ENCODE measurements around the gene PROS1. TPM values are rescaled to one million over a fixed set of nuclear protein-coding genes. Genes with fewer than 3 reads are reported as not detected.

The PROS1 gene
- total and polyA plus RNA-seq, 10 donors: 2.5 to 42.8 (median 23.4) TPM

DNA sequence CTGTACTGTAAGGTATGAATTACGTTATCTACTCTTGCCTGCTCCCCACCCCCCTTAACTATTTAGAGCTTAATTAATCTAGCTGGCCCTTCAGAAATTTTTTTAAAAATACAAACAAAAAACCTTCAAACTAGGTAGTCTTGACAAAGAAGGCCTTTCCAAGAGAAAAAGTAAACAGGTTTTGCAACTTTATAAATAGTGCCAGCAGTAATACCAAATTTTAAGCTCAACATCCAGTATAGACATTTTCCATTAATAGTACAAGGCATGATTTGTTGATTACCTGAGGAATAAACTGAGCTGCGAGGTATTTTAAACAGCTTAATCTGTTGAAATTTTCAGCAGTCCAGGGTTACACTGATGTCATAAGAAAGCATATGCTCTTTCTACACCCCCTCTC lies 34.6 kb upstream of the PROS1 start:
- H3K36me3 ChIP-seq: no peaks in the 10 kb centered on the region
- H3K27ac ChIP-seq: no peak overlapping the region
- DNase-seq: no peak
- no peaks in the 10 kb centered on the region for H3K9me3 ChIP-seq
- TF ChIP-seq CTCF (IDR thresholded peaks at IDR 0.05 in 8 of 11, conservative IDR thresholded peaks at IDR 0.05 in 3 of 11) (no peak), POLR2A (IDR thresholded peaks at IDR 0.05) (no peak), POLR2AphosphoS5 (IDR thresholded peaks at IDR 0.05) (no peak)
- intact Hi-C loops (cut with DNase I; ENCODE audit: low total_unique reads): loop anchor here (10.0 kb wide), 1 partner anchor 57 kb away; the partner anchor contains the start of genes DHFR2 and NSUN3
- no peaks in the 10 kb centered on the region for H3K27me3 ChIP-seq (replicated peaks in 1 of 7)
- H3K4me1 ChIP-seq: peaks cover 0 to 13% (median 4%) of the 10 kb centered on the region in 6 donors
- H3K4me3 ChIP-seq: no peak overlapping the region
- 94 to 100% (median 95%) methylated on average over 2 of the region's 2 CpGs for WGBS, 5 donors

GRCh38 chr3:94004301-94004910 lies 30.7 kb upstream of the PROS1 start:
- 3 to 6% (median 3%) methylated on average over 4 of the region's 4 CpGs for WGBS, 5 donors
- H3K9me3 ChIP-seq: no peaks in the 10 kb centered on the region
- H3K36me3 ChIP-seq: no peaks in the 10 kb centered on the region
- DNase-seq: no peak
- intact Hi-C loops (cut with DNase I; ENCODE audit: low total_unique reads): loop anchor here (10.0 kb wide), 1 partner anchor 60 kb away; the partner anchor contains the start of genes DHFR2 and NSUN3
- H3K27ac ChIP-seq: no peak overlapping the region
- H3K27me3 ChIP-seq (replicated peaks in 1 of 7): no peaks in the 10 kb centered on the region
- peak overlapping the region in 2 of 8 donors; percentile 10 to 19 for H3K4me3 ChIP-seq
- peaks cover 0 to 13% (median 4%) of the 10 kb centered on the region in 6 donors for H3K4me1 ChIP-seq
- TF ChIP-seq POLR2AphosphoS5 (IDR thresholded peaks at IDR 0.05) (no peak), CTCF (IDR thresholded peaks at IDR 0.05 in 8 of 11, conservative IDR thresholded peaks at IDR 0.05 in 3 of 11) (peak; percentile 34 to 84 (median 74))

DNA sequence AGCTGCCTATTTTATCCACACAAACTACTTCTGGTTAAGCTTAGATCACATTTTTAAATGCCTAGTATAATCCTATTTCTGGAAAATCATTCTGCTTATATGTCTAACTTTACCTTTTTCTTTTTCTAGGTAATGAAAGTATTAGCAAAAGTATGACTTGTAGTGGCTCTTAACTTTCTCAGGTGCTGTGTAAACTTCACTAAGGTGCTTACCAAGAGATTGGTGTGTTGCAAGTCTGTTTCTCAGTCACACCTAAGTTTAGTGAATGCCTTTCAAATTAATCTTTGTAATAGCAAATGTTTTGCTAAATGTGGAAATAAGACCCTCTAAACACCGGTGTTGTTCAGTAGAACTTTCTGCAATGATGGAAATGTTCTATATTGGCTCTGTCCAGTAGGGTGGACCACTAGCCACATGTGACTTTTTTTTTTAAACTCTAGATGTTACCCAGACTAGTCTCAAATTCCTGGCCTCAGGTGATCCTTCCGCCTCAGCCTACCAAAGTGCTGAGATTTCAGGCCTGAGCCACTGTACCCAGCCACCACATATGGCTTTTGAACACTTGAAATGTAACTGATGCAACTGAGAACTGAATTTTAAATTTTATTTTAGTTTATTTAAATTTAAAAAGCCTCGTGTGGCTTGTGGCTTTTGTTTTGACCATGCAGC lies 28.3 kb upstream of the PROS1 start:
- H3K4me1 ChIP-seq: peaks cover 0 to 13% (median 4%) of the 10 kb centered on the region in 6 donors
- intact Hi-C loops (cut with DNase I; ENCODE audit: low total_unique reads): loop anchor here (10.0 kb wide), 1 partner anchor 63 kb away; the partner anchor contains the start of genes DHFR2 and NSUN3
- H3K9me3 ChIP-seq: no peaks in the 10 kb centered on the region
- peaks cover 0 to 9% (median 0%) of the 10 kb centered on the region in 6 donors for H3K36me3 ChIP-seq
- DNase-seq: no peak
- no peaks in the 10 kb centered on the region for H3K27me3 ChIP-seq (replicated peaks in 1 of 7)
- no peak overlapping the region for H3K4me3 ChIP-seq
- no peak overlapping the region for H3K27ac ChIP-seq
- WGBS, 5 donors: 85 to 93% (median 90%) methylated on average over 3 of the region's 3 CpGs
- TF ChIP-seq POLR2AphosphoS5 (IDR thresholded peaks at IDR 0.05): no peak
- no peak for TF ChIP-seq POLR2A (IDR thresholded peaks at IDR 0.05)
- no peak for TF ChIP-seq CTCF (IDR thresholded peaks at IDR 0.05 in 8 of 11, conservative IDR thresholded peaks at IDR 0.05 in 3 of 11)

DNA sequence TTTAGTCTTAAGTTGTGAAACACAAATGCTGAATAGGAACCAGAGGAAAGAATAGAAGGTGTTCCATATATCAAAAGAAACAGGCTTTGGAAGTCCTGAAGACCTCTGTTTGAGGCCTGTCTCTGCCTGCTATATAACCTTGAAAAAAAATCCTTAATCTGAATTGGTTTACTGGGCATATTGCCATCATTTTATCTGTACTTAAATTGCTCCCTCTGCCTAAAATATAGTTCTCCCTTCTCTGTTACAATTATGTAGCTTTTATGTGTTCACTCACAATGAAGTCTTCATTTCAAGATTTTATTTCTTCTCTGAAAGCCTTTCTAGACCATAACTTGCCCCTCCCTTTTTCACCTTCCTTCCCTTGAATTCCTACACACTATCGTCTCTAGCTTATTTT lies 27.5 kb upstream of the PROS1 start:
- Histone ChIP-seq H3K4me3 (no peak overlapping the region), H3K27me3 (replicated peaks in 1 of 7) (no peaks in the 10 kb centered on the region), H3K27ac (no peak overlapping the region), H3K9me3 (no peaks in the 10 kb centered on the region), H3K4me1 (peaks cover 0 to 13% (median 4%) of the 10 kb centered on the region in 6 donors), H3K36me3 (peaks cover 0 to 14% (median 0%) of the 10 kb centered on the region in 6 donors)
- 68 to 86% (median 78%) methylated on average over 1 of the region's 1 CpG for WGBS, 5 donors
- TF ChIP-seq POLR2AphosphoS5 (IDR thresholded peaks at IDR 0.05) (no peak), CTCF (IDR thresholded peaks at IDR 0.05 in 8 of 11, conservative IDR thresholded peaks at IDR 0.05 in 3 of 11) (no peak), POLR2A (IDR thresholded peaks at IDR 0.05) (no peak)
- intact Hi-C loops (cut with DNase I; ENCODE audit: low total_unique reads): loop anchor here (10.0 kb wide), 1 partner anchor 64 kb away; the partner anchor contains the start of genes DHFR2 and NSUN3
- DNase-seq: no peak
